Measurements from ENCODE around the gene SLC6A12. TPM values are rescaled to one million over a fixed set of nuclear protein-coding genes. Genes with fewer than 3 reads are reported as not detected.

Gene SLC6A12
- total RNA-seq, 2 experiments from 2014 or later, result not detected

DNA sequence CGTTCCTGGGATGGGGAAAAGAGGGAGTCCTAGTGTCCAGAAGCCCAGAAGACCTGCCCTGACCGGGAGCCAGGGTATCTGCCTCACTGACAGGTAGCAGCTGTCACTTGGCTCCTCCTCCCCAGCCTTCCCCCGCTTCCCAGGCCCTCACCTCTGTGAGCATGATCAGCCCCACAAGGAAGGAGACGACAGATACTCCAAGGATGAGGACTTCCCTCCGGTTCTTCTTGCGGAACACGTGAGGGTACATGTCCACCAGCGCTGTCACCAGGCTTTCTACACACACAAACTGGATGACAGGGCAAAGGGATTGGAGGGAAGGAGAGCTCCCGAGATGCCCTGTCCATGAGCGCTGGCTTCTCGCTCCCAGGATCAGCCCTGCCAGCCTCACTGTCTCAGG, 9.9 kb upstream of the SLC6A12 start:
- Mint-ChIP-seq H3K27ac (no peak overlapping the region), H3K4me3 (no peak overlapping the region), H3K4me1 (ENCODE audit: low read depth) (no peaks in the 10 kb centered on the region), H3K36me3 (ENCODE audit: low read depth) (no peaks in the 10 kb centered on the region), H3K9me3 (no peaks in the 10 kb centered on the region), H3K27me3 (no peaks in the 10 kb centered on the region)
- no peaks in the 10 kb centered on the region for H3K27me3 ChIP-seq (ENCODE audit: control insufficient read depth in 1 of 2, insufficient read depth in 2 of 2, low read length in 2 of 2)
- no peak for ATAC-seq (ENCODE audit: poor library complexity)
- intact Hi-C loops (cut with DNase I, micrococcal nuclease), result no loop called here
- ChIA-PET CTCF (no interaction called here), POLR2A (no interaction called here)
- no peaks in the 10 kb centered on the region for H3K36me3 ChIP-seq (ENCODE audit: insufficient read depth, low read length)
- no peak overlapping the region for H3K27ac ChIP-seq (ENCODE audit: low read depth in 1 of 2, low read length in 2 of 2)
- no peaks in the 10 kb centered on the region for H3K4me1 ChIP-seq (ENCODE audit: insufficient read depth, low read length)
- no peak overlapping the region for H3K4me3 ChIP-seq (ENCODE audit: low read length)
- TF ChIP-seq, protein P1, sequence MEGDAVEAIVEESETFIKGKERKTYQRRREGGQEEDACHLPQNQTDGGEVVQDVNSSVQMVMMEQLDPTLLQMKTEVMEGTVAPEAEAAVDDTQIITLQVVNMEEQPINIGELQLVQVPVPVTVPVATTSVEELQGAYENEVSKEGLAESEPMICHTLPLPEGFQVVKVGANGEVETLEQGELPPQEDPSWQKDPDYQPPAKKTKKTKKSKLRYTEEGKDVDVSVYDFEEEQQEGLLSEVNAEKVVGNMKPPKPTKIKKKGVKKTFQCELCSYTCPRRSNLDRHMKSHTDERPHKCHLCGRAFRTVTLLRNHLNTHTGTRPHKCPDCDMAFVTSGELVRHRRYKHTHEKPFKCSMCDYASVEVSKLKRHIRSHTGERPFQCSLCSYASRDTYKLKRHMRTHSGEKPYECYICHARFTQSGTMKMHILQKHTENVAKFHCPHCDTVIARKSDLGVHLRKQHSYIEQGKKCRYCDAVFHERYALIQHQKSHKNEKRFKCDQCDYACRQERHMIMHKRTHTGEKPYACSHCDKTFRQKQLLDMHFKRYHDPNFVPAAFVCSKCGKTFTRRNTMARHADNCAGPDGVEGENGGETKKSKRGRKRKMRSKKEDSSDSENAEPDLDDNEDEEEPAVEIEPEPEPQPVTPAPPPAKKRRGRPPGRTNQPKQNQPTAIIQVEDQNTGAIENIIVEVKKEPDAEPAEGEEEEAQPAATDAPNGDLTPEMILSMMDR (IDR thresholded peaks at IDR 0.05), result no peak
- H3K9me3 ChIP-seq (ENCODE audit: control insufficient read depth in 1 of 2, insufficient read depth in 1 of 2, low read length in 2 of 2), result no peaks in the 10 kb centered on the region
- no peak for DNase-seq

GRCh38 chr12:221736-222135, 7.8 kb upstream of the SLC6A12 start:
- H3K27me3 ChIP-seq (ENCODE audit: control insufficient read depth in 1 of 2, insufficient read depth in 2 of 2, low read length in 2 of 2), result no peaks in the 10 kb centered on the region
- intact Hi-C loops (cut with DNase I, micrococcal nuclease), result no loop called here
- H3K27ac Mint-ChIP-seq, result no peak overlapping the region
- H3K9me3 ChIP-seq (ENCODE audit: control insufficient read depth in 1 of 2, insufficient read depth in 1 of 2, low read length in 2 of 2), result no peaks in the 10 kb centered on the region
- no peaks in the 10 kb centered on the region for H3K4me1 ChIP-seq (ENCODE audit: insufficient read depth, low read length)
- no peak overlapping the region for H3K4me3 ChIP-seq (ENCODE audit: low read length)
- no peak overlapping the region for H3K4me3 Mint-ChIP-seq
- H3K27me3 Mint-ChIP-seq, result peaks cover 6% of the 10 kb centered on the region
- no peak for DNase-seq
- no peak overlapping the region for H3K27ac ChIP-seq (ENCODE audit: low read depth in 1 of 2, low read length in 2 of 2)
- POLR2A ChIA-PET, result no interaction called here
- no peaks in the 10 kb centered on the region for H3K36me3 ChIP-seq (ENCODE audit: insufficient read depth, low read length)
- ATAC-seq (ENCODE audit: poor library complexity), result no peak
- CTCF ChIA-PET, result no interaction called here
- TF ChIP-seq, protein P1 (IDR thresholded peaks at IDR 0.05), result no peak
- no peaks in the 10 kb centered on the region for H3K36me3 Mint-ChIP-seq (ENCODE audit: low read depth)
- no peaks in the 10 kb centered on the region for H3K4me1 Mint-ChIP-seq (ENCODE audit: low read depth)
- H3K9me3 Mint-ChIP-seq, result no peaks in the 10 kb centered on the region

- H3K4me1 Mint-ChIP-seq (ENCODE audit: low read depth), result no peaks in the 10 kb centered on the region
- no peaks in the 10 kb centered on the region for H3K36me3 Mint-ChIP-seq (ENCODE audit: low read depth)
- Histone ChIP-seq H3K9me3 (ENCODE audit: control insufficient read depth in 1 of 2, insufficient read depth in 1 of 2, low read length in 2 of 2) (no peaks in the 10 kb centered on the region), H3K27ac (ENCODE audit: low read depth in 1 of 2, low read length in 2 of 2) (no peak overlapping the region), H3K36me3 (ENCODE audit: insufficient read depth, low read length) (no peaks in the 10 kb centered on the region), H3K4me1 (ENCODE audit: insufficient read depth, low read length) (no peaks in the 10 kb centered on the region), H3K27me3 (ENCODE audit: control insufficient read depth in 1 of 2, insufficient read depth in 2 of 2, low read length in 2 of 2) (no peaks in the 10 kb centered on the region), H3K4me3 (ENCODE audit: low read length) (no peak overlapping the region)
- intact Hi-C loops (cut with DNase I, micrococcal nuclease), result no loop called here
- no peak for ATAC-seq (ENCODE audit: poor library complexity)
- no peak overlapping the region for H3K4me3 Mint-ChIP-seq
- peaks cover 9% of the 10 kb centered on the region for H3K27me3 Mint-ChIP-seq
- no peak overlapping the region for H3K27ac Mint-ChIP-seq
- TF ChIP-seq, protein P1 (IDR thresholded peaks at IDR 0.05), result no peak
- ChIA-PET POLR2A (no interaction called here), CTCF (no interaction called here)
- no peak for DNase-seq
- H3K9me3 Mint-ChIP-seq, result no peaks in the 10 kb centered on the region
Observed at GRCh38 chr12:220946-221550, 7.1 kb upstream of the SLC6A12 start.
